Endothelial cell of umbilical vein (primary cell): ENCODE results near the gene SLC22A3. TPM values are rescaled to one million over a fixed set of nuclear protein-coding genes. Genes with fewer than 3 reads are reported as not detected.

Experiments
- BruUV-seq: library from RNA; stranded (reverse); fragments of 400-500 nt; replicated peaks from 2 replicates; lab custom pipeline; 2021; lab: Mats Ljungman, UMichigan
- CTCF ChIA-PET: fragments of 300-600, 350-600 bp; sonication (Branson Sonifier 250); formaldehyde crosslinking; loops from one replicate; lab custom pipeline; 2021; ENCODE audit warnings: antibody characterized with exemption, inconsistent platforms; lab: Charles Lee
- POLR2A ChIA-PET: fragments of 300-600, 350-600 bp; sonication (Branson Sonifier 250); formaldehyde crosslinking; loops from one replicate; lab custom pipeline; 2021; ENCODE audit warnings: antibody characterized with exemption, inconsistent platforms; lab: Charles Lee
- DNase-seq: peaks from one replicate; pipeline ENCODE4 v3.0.0-alpha.2; 2011; ENCODE audit warnings: low read depth, low spot score
- FAIRE-seq: peaks from 2 replicates; lab custom pipeline; 2011; peaks lifted over from hg19 to GRCh38; lab: Jason Lieb, UNC
- H2AFZ ChIP-seq: 2 replicates; pipeline ENCODE4 v1.6.0; 2012; ENCODE audit warnings: low read depth, low read length, control low read depth, inconsistent platforms
- H3K27ac ChIP-seq: 2 replicates; pipeline ENCODE4 v1.5.1; 2011; ENCODE audit warnings: low read depth, mild to moderate bottlenecking, control low read depth, low read length, moderate library complexity; ENCODE audit not compliant: insufficient read depth
- H3K27me3 ChIP-seq, 2 experiments: 2 replicates each; pipeline versions ENCODE4 v1.6.0 to v1.6.1; 2011; ENCODE audit warnings: low read length in 2 of 2, mixed read lengths in 1 of 2; ENCODE audit not compliant: control insufficient read depth in 2 of 2, insufficient read depth in 2 of 2
- H3K36me3 ChIP-seq, 2 experiments: 2 replicates in 1 of 2; 3 replicates in 1 of 2; pipeline ENCODE4 v1.5.1; 2011; ENCODE audit warnings: low read length in 2 of 2, mild to moderate bottlenecking in 1 of 2, moderate library complexity in 1 of 2; ENCODE audit not compliant: control insufficient read depth in 2 of 2, insufficient read depth in 2 of 2; ENCODE audit errors: extremely low read depth in 1 of 2
- H3K4me1 ChIP-seq: 3 replicates; pipeline ENCODE4 v1.5.1; 2011; ENCODE audit warnings: mild to moderate bottlenecking, low read length; ENCODE audit not compliant: control insufficient read depth, insufficient read depth; ENCODE audit errors: extremely low read depth
- H3K4me2 ChIP-seq: 2 replicates; pipeline ENCODE4 v1.6.1; 2011; ENCODE audit warnings: low read length, control low read depth, mixed read lengths; ENCODE audit not compliant: insufficient read depth
- H3K4me3 ChIP-seq, 3 experiments: fragments of 200-600 bp in 1 of 3; sonication (generic), shearing (Covaris generic) in 1 of 3; replicated peaks in 1 of 3; 2 replicates each; pipeline ENCODE4 v1.5.1; 2011 to 2016; ENCODE audit warnings: control low read depth in 3 of 3, low read length in 3 of 3, mild to moderate bottlenecking in 2 of 3, inconsistent platforms in 1 of 3, low read depth in 1 of 3, moderate library complexity in 1 of 3; ENCODE audit not compliant: insufficient read depth in 1 of 3
- H3K79me2 ChIP-seq: 2 replicates; pipeline ENCODE4 v1.6.0; 2012; ENCODE audit warnings: low read length, inconsistent platforms; ENCODE audit not compliant: control insufficient read depth, insufficient read depth
- H3K9ac ChIP-seq: replicated peaks from 2 replicates; pipeline ENCODE3; 2011; ENCODE audit warnings: low read length, control low read depth; ENCODE audit not compliant: insufficient read depth; ENCODE audit errors: extremely low read depth
- H3K9me1 ChIP-seq: replicated peaks from 3 replicates; pipeline ENCODE4 v1.6.0; 2011; ENCODE audit warnings: mild to moderate bottlenecking, low read length; ENCODE audit not compliant: control insufficient read depth, insufficient read depth; ENCODE audit errors: extremely low read depth
- H3K9me3 ChIP-seq: replicated peaks from 2 replicates; pipeline ENCODE4 v1.5.1; 2012; ENCODE audit warnings: low read length, inconsistent platforms; ENCODE audit not compliant: control insufficient read depth, insufficient read depth
- H4K20me1 ChIP-seq: replicated peaks from 2 replicates; pipeline ENCODE3; 2011; ENCODE audit warnings: mild to moderate bottlenecking, low read length; ENCODE audit not compliant: control insufficient read depth, insufficient read depth; ENCODE audit errors: extremely low read depth
- EZH2 ChIP-seq: IDR thresholded peaks from 2 replicates; pipeline ENCODE4 v1.6.1; 2012; ENCODE audit warnings: borderline replicate concordance, low read depth, mild to moderate bottlenecking, moderate library complexity, low read length, inconsistent platforms; ENCODE audit not compliant: severe bottlenecking
- FOS ChIP-seq: IDR thresholded peaks from 2 replicates; pipeline ENCODE4 v1.6.1; 2011; ENCODE audit warnings: mild to moderate bottlenecking, low read length, moderate library complexity, borderline replicate concordance; ENCODE audit not compliant: insufficient read depth
- GATA2 ChIP-seq: IDR thresholded peaks from 2 replicates; pipeline ENCODE4 v1.7.0; 2011; ENCODE audit warnings: low read depth, mild to moderate bottlenecking, moderate library complexity, mixed read lengths, low read length; ENCODE audit not compliant: insufficient read length, insufficient read depth
- JUN ChIP-seq: IDR thresholded peaks from 2 replicates; pipeline ENCODE4 v1.6.1; 2011; ENCODE audit warnings: borderline replicate concordance, low read depth; ENCODE audit not compliant: insufficient read length, insufficient read depth
- MYC ChIP-seq: IDR thresholded peaks from one replicate; pipeline ENCODE4 v1.6.1; 2011; ENCODE audit warnings: mild to moderate bottlenecking, low read depth, low read length
- POLR2A ChIP-seq: IDR thresholded peaks from 2 replicates; pipeline ENCODE4 v1.6.1; 2012; ENCODE audit warnings: low read depth, mild to moderate bottlenecking, control low read depth, low read length
- POLR2AphosphoS5 ChIP-seq: IDR thresholded peaks from 2 replicates; pipeline ENCODE4 v1.6.1; 2012; ENCODE audit warnings: low read depth, mild to moderate bottlenecking, control low read depth, low read length, moderate library complexity; ENCODE audit not compliant: insufficient read depth
- dilution Hi-C: fragments of 300-500 bp; cut with MboI; formaldehyde crosslinking; loops from one replicate; pipeline ENCODE4 v1.15.0; 2019; ENCODE audit warnings: low sequenced_read_pairs; ENCODE audit not compliant: extremely low pct_ligation_motif_present
- intact Hi-C: fragments of 100-400 bp; cut with micrococcal nuclease; formaldehyde crosslinking; loops from one replicate; pipeline ENCODE4 v1.10.0; 2022
- polyA plus RNA-seq, 4 experiments: library from polyadenylated mRNA; depleted of rRNA in 3 of 4; stranded (reverse) in 3 of 4; unstranded in 1 of 4; fragments of >200 nt; gene quantifications; 2 replicates each; pipeline versions ENCODE4 v1.2.1 to v1.2.3, GENCODE V29; 2011 to 2012; ENCODE audit warnings: missing spikeins in 1 of 4
- total RNA-seq: library from RNA; stranded (reverse); gene quantifications from 2 replicates; pipeline ENCODE4 v1.2.3, GENCODE V29; 2021
- TF ChIP-seq, protein P1 (sequence below), 2 donors: IDR thresholded peaks; 1 replicate in 1 of 2; 2 replicates in 1 of 2; pipeline ENCODE4 v1.5.1; 2011; ENCODE audit warnings: low read length in 2 of 2, mild to moderate bottlenecking in 2 of 2, moderate library complexity in 2 of 2, control low read depth in 1 of 2, inconsistent platforms in 1 of 2, low read depth in 1 of 2; ENCODE audit not compliant: insufficient read depth in 1 of 2; ENCODE audit errors: extremely low read depth in 1 of 2
- TF ChIP-seq, protein P2 (sequence below): IDR thresholded peaks from 2 replicates; pipeline ENCODE4 v1.6.1; 2011; ENCODE audit not compliant: insufficient read depth, insufficient read length

Gene SLC22A3
- total and polyA plus RNA-seq, 2 donors (not counting 3 experiments of a cell fraction or from before 2014, with no cell fraction given): not detected

DNA sequence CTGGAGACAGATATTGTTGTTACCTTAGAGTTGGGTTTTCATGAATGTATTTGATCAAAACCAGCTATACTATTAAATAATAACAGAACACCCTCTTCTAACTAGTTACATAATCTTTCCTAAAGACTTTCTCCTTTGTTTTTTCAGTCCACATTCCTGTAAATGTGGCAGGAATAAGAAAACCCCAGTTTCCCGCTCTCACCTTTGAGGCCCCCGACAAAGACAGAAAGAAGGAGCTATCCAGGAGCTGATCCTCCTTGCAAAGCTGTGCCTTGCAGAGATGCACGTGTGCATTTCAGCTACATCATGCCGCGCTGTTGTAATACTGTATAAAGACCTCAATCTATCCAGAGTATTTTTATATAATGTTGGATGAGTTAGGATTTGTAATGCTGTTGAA lies 102.7 kb downstream of the SLC22A3 start:
- H3K36me3 ChIP-seq: no peaks in the 10 kb centered on the region
- no peaks in the 10 kb centered on the region for H3K4me1 ChIP-seq
- POLR2A ChIA-PET: no interaction called here
- FAIRE-seq (no peak), DNase-seq (no peak)
- no peaks in the 10 kb centered on the region for H4K20me1 ChIP-seq
- CTCF ChIA-PET: no interaction called here
- H3K27ac ChIP-seq: no peak overlapping the region
- H3K79me2 ChIP-seq: no peaks in the 10 kb centered on the region
- H2AFZ ChIP-seq: no peak overlapping the region
- intact Hi-C loops (no loop called here), dilution Hi-C loops (no loop called here)
- H3K9me3 ChIP-seq: no peaks in the 10 kb centered on the region
- no peak overlapping the region for H3K9ac ChIP-seq
- H3K27me3 ChIP-seq: no peaks in the 10 kb centered on the region
- no peak overlapping the region for H3K4me3 ChIP-seq
- no TSS peak for BruUV-seq
- H3K9me1 ChIP-seq: no peaks in the 10 kb centered on the region
- H3K4me2 ChIP-seq: no peak overlapping the region
- TF ChIP-seq POLR2AphosphoS5 (no peak), FOS (no peak), POLR2A (no peak), EZH2 (no peak), JUN (no peak), GATA2 (no peak), MYC (no peak)
- TF ChIP-seq, protein P1, sequence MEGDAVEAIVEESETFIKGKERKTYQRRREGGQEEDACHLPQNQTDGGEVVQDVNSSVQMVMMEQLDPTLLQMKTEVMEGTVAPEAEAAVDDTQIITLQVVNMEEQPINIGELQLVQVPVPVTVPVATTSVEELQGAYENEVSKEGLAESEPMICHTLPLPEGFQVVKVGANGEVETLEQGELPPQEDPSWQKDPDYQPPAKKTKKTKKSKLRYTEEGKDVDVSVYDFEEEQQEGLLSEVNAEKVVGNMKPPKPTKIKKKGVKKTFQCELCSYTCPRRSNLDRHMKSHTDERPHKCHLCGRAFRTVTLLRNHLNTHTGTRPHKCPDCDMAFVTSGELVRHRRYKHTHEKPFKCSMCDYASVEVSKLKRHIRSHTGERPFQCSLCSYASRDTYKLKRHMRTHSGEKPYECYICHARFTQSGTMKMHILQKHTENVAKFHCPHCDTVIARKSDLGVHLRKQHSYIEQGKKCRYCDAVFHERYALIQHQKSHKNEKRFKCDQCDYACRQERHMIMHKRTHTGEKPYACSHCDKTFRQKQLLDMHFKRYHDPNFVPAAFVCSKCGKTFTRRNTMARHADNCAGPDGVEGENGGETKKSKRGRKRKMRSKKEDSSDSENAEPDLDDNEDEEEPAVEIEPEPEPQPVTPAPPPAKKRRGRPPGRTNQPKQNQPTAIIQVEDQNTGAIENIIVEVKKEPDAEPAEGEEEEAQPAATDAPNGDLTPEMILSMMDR (IDR thresholded peaks at IDR 0.05; ENCODE audit: extremely low read depth in 1 of 2, insufficient read depth in 1 of 2, low read depth in 1 of 2, low read length in 2 of 2): no peak
- TF ChIP-seq, protein P2, sequence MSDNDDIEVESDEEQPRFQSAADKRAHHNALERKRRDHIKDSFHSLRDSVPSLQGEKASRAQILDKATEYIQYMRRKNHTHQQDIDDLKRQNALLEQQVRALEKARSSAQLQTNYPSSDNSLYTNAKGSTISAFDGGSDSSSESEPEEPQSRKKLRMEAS: no peak
